A549 (cell line): ENCODE results near the gene SLC25A24. TPM values are rescaled to one million over a fixed set of nuclear protein-coding genes. Genes with fewer than 3 reads are reported as not detected.
"Not testable (repeated sequence)": the region's sequence is repeated elsewhere in the genome, so short reads cannot be mapped to it uniquely, and the experiment has no call there.

Experiments
- ATAC-seq, 2 experiments: fragments of 200-7000 bp in 1 of 2; fragments of >200 bp in 1 of 2; cut with Nextera tagmentation in 1 of 2; cut with Tn5 transposase in 1 of 2; 3 replicates each; pipeline versions ENCODE4 v1.8.0 to v1.9.1; 2018 to 2020; ENCODE audit warnings: mild to moderate bottlenecking in 1 of 2, moderate library complexity in 1 of 2
- CTCF ChIA-PET: fragments of 300-600 bp; sonication (Branson Sonifier 250); formaldehyde crosslinking; extraction: SDS; loops from one replicate; lab custom pipeline; 2021; ENCODE audit warnings: antibody characterized with exemption, inconsistent platforms; lab: Yijun Ruan, JAX
- POLR2A ChIA-PET: fragments of 350-600 bp; formaldehyde crosslinking; extraction: SDS; loops from one replicate; lab custom pipeline; 2021; ENCODE audit warnings: antibody characterized with exemption, inconsistent platforms; lab: Yijun Ruan, JAX
- DNase-seq, 2 experiments: peaks; one replicate each; pipeline versions ENCODE4 v3.0.0 to v3.0.0-alpha.2; 2011 to 2016; ENCODE audit warnings: low read depth in 1 of 2, low spot score in 1 of 2
- FAIRE-seq: peaks from 2 replicates; lab custom pipeline; 2011; peaks lifted over from hg19 to GRCh38; lab: Jason Lieb, UNC
- H3K27ac ChIP-seq, 2 experiments: fragments of >200 bp; sonication (Bioruptor Twin); formaldehyde crosslinking; 3 replicates each; pipeline ENCODE4 v1.5.1; 2016 to 2017
- H3K4me1 ChIP-seq: fragments of >200 bp; sonication (Bioruptor Twin); formaldehyde crosslinking; 3 replicates; pipeline ENCODE4 v1.6.1; 2016
- H3K4me2 ChIP-seq: fragments of >200 bp; sonication (Bioruptor Twin); formaldehyde crosslinking; 3 replicates; pipeline ENCODE4 v1.6.1; 2016
- H3K4me3 ChIP-seq: fragments of >200 bp; sonication (Bioruptor Twin); formaldehyde crosslinking; 3 replicates; pipeline ENCODE4 v1.5.1; 2016
- H3K9me3 ChIP-seq: fragments of >200 bp; sonication (Bioruptor Twin); formaldehyde crosslinking; 3 replicates; pipeline ENCODE4 v1.6.1; 2016
- BCL3 ChIP-seq: fragments of >200 bp; sonication (Bioruptor Twin); formaldehyde crosslinking; IDR thresholded peaks from 3 replicates; pipeline ENCODE4 v1.6.1; 2016
- CHD2 ChIP-seq: fragments of 150-350 bp; IDR thresholded peaks from 2 replicates; pipeline ENCODE4 v1.6.1; 2014; ENCODE audit warnings: low read length; ENCODE audit not compliant: partially characterized antibody
- E2F6 ChIP-seq: IDR thresholded peaks from 2 replicates; pipeline ENCODE4 v1.6.1; 2012; ENCODE audit warnings: low read depth, borderline replicate concordance
- EHF ChIP-seq: fragments of 250-450 bp; sonication (Bioruptor Pico); IDR thresholded peaks from 2 replicates; pipeline ENCODE4 v1.5.0; 2020; ENCODE audit warnings: mild to moderate bottlenecking
- ELK1 ChIP-seq: fragments of 150-350 bp; IDR thresholded peaks from 2 replicates; pipeline ENCODE4 v1.6.1; 2014; ENCODE audit warnings: low read depth, mild to moderate bottlenecking, low read length
- FOXS1 ChIP-seq: fragments of 250-450 bp; sonication (Bioruptor Pico); IDR thresholded peaks from 2 replicates; pipeline ENCODE4 v1.5.0; 2020; ENCODE audit warnings: mild to moderate bottlenecking, moderate library complexity
- HMGXB4 ChIP-seq: fragments of 250-450 bp; sonication (Bioruptor Pico); IDR thresholded peaks from 2 replicates; pipeline ENCODE4 v1.5.0; 2021; ENCODE audit warnings: mild to moderate bottlenecking, moderate library complexity, borderline replicate concordance
- HOXA7 ChIP-seq: fragments of 250-450 bp; sonication (Bioruptor Pico); IDR thresholded peaks from 2 replicates; pipeline ENCODE4 v1.5.0; 2020; ENCODE audit warnings: mild to moderate bottlenecking, moderate library complexity
- JUNB ChIP-seq: fragments of >200 bp; sonication (Bioruptor Twin); formaldehyde crosslinking; IDR thresholded peaks from 2 replicates; pipeline ENCODE4 v1.6.1; 2016
- KDM5A ChIP-seq: fragments of 200-600 bp; sonication (generic); IDR thresholded peaks from 2 replicates; pipeline ENCODE4 v1.6.1; 2016; ENCODE audit warnings: antibody characterized with exemption, mild to moderate bottlenecking
- MAFK ChIP-seq: fragments of 450-650 bp; IDR thresholded peaks from 2 replicates; pipeline ENCODE4 v1.6.1; 2014; ENCODE audit not compliant: partially characterized antibody
- MAX ChIP-seq: IDR thresholded peaks from 2 replicates; pipeline ENCODE4 v1.6.1; 2012
- MAZ ChIP-seq: fragments of 150-350 bp; IDR thresholded peaks from 2 replicates; pipeline ENCODE4 v1.6.1; 2014; ENCODE audit warnings: antibody characterized with exemption, low read depth, low read length, borderline replicate concordance
- NR3C1 ChIP-seq: fragments of >200 bp; sonication (Bioruptor Twin); formaldehyde crosslinking; IDR thresholded peaks from 3 replicates; pipeline ENCODE4 v1.6.1; 2017
- PBX3 ChIP-seq: IDR thresholded peaks from 2 replicates; pipeline ENCODE4 v1.6.1; 2012
- POLR2A ChIP-seq: IDR thresholded peaks from 2 replicates; pipeline ENCODE4 v1.6.1; 2012; ENCODE audit warnings: mild to moderate bottlenecking, low read length
- POLR2AphosphoS2 ChIP-seq: conservative IDR thresholded peaks from 2 replicates; pipeline ENCODE4 v1.6.1; 2012; ENCODE audit warnings: low read length, improper control_type of control experiment, inconsistent platforms
- RCOR1 ChIP-seq: fragments of 150-350 bp; IDR thresholded peaks from 2 replicates; pipeline ENCODE4 v1.6.1; 2014; ENCODE audit warnings: antibody characterized with exemption, low read length, low read depth
- RNF2 ChIP-seq: fragments of 200-600 bp; sonication (generic); IDR thresholded peaks from 2 replicates; pipeline ENCODE4 v1.6.1; 2016; ENCODE audit warnings: low read depth, mild to moderate bottlenecking, antibody characterized with exemption, moderate library complexity, borderline replicate concordance
- SMC3 ChIP-seq: fragments of >200 bp; sonication (Bioruptor Twin); formaldehyde crosslinking; IDR thresholded peaks from 3 replicates; pipeline ENCODE4 v1.6.1; 2018; ENCODE audit warnings: inconsistent platforms
- TP53 ChIP-seq: fragments of 250-450 bp; sonication (Bioruptor Pico); IDR thresholded peaks from 2 replicates; pipeline ENCODE4 v1.5.0; 2021; ENCODE audit warnings: mild to moderate bottlenecking, moderate library complexity
- USF2 ChIP-seq: fragments of 450-650 bp; IDR thresholded peaks from 2 replicates; pipeline ENCODE4 v1.6.1; 2014; ENCODE audit warnings: antibody characterized with exemption
- ZC3H11A ChIP-seq: fragments of 450-650 bp; IDR thresholded peaks from 2 replicates; pipeline ENCODE4 v1.6.1; 2014; ENCODE audit warnings: antibody characterized with exemption, mild to moderate bottlenecking
- ZNF302 ChIP-seq: fragments of 250-450 bp; sonication (Bioruptor Pico); IDR thresholded peaks from 2 replicates; pipeline ENCODE4 v1.9.0; 2021; ENCODE audit warnings: inconsistent platforms, mild to moderate bottlenecking, moderate library complexity
- WGBS: methylation state at CpG from one replicate; pipeline ENCODE4 v1.1.6; 2017; ENCODE audit errors: missing lambda C conversion rate; 5-methylcytosine and 5-hydroxymethylcytosine counted together
- polyA plus RNA-seq, 4 experiments: library from polyadenylated mRNA; depleted of rRNA in 3 of 4; stranded (reverse); fragments of >200 nt; fragmentation: RNase III in 1 of 4; extraction: RNeasy Plus Mini Kit Qiagen cat#74134 plus additional on column Dnase treatment in 1 of 4; gene quantifications; 2 replicates in 3 of 4; 3 replicates in 1 of 4; pipeline ENCODE4 v1.2.3, GENCODE V29; 2011 to 2017

SLC25A24 gene
- polyA plus RNA-seq, 2 of the 4 experiments (the other 2 are of a cell fraction), result 25.3 to 45.6 TPM

- POLR2A ChIA-PET, result no interaction called here
- TF ChIP-seq CHD2 (no peak), JUNB (no peak), POLR2AphosphoS2 (no peak), MAX (no peak), RCOR1 (no peak), E2F6 (no peak), FOXS1 (CRISPR knock-in tag) (no peak), ELK1 (no peak), RNF2 (no peak), MAZ (no peak), PBX3 (no peak), ZNF302 (CRISPR knock-in tag) (no peak), EHF (CRISPR knock-in tag) (no peak)
- no peak for DNase-seq
- 74% methylated on average over 3 of the region's 3 CpGs for WGBS
- no peak overlapping the region for H3K4me3 ChIP-seq
- H3K4me2 ChIP-seq, result no peak overlapping the region
- no peaks in the 10 kb centered on the region for H3K9me3 ChIP-seq
- H3K27ac ChIP-seq, result no peak overlapping the region
- CTCF ChIA-PET, result no interaction called here
- no peak for ATAC-seq
- no peak for FAIRE-seq
- no peaks in the 10 kb centered on the region for H3K4me1 ChIP-seq
Observed at GRCh38 chr1:108149796-108150467, 50.2 kb downstream of the SLC25A24 start.

GRCh38 chr1:108144569-108144968 lies 55.6 kb downstream of the SLC25A24 start:
- not testable (repeated sequence) for H3K4me3 ChIP-seq

GRCh38 chr1:108142773-108143394 lies 57.3 kb downstream of the SLC25A24 start:
- no peak for ATAC-seq
- no peak for FAIRE-seq
- H3K4me1 ChIP-seq, result no peaks in the 10 kb centered on the region
- ChIA-PET CTCF (no interaction called here), POLR2A (no interaction called here)
- no peak for DNase-seq
- H3K4me2 ChIP-seq, result no peak overlapping the region
- H3K9me3 ChIP-seq, result no peaks in the 10 kb centered on the region
- no peak for TF ChIP-seq HOXA7 (CRISPR knock-in tag)
- no peak for TF ChIP-seq KDM5A
- no peak for TF ChIP-seq MAFK
- no peak for TF ChIP-seq TP53 (CRISPR knock-in tag)
- TF ChIP-seq NR3C1, result no peak
- TF ChIP-seq POLR2A, result no peak
- TF ChIP-seq BCL3, result no peak
- no peak for TF ChIP-seq HMGXB4 (CRISPR knock-in tag)
- TF ChIP-seq ZC3H11A, result no peak
- TF ChIP-seq MAZ, result no peak
- no peak for TF ChIP-seq SMC3
- TF ChIP-seq USF2, result no peak
- 82% methylated on average over 6 of the region's 6 CpGs for WGBS
- H3K4me3 ChIP-seq, result no peak overlapping the region
- H3K27ac ChIP-seq, result no peak overlapping the region

More at GRCh38 chr1:108144569-108144968, 55.6 kb downstream of the SLC25A24 start:
- CTCF ChIA-PET, H3K4me2 ChIP-seq, POLR2A ChIA-PET, H3K4me1 ChIP-seq, ATAC-seq, H3K27ac ChIP-seq, H3K9me3 ChIP-seq, DNase-seq, FAIRE-seq: not testable (repeated sequence)
- WGBS, result 95% methylated on average over 1 of the region's 1 CpG
